ENCODE results near the gene MED13L. TPM values are rescaled to one million over a fixed set of nuclear protein-coding genes. Genes with fewer than 3 reads are reported as not detected.
"Not testable (repeated sequence)": the region's sequence is repeated elsewhere in the genome, so short reads cannot be mapped to it uniquely, and the experiment has no call there.

MED13L gene
- polyA plus RNA-seq, 1 donor from 2014 or later = 10.7 TPM

DNA sequence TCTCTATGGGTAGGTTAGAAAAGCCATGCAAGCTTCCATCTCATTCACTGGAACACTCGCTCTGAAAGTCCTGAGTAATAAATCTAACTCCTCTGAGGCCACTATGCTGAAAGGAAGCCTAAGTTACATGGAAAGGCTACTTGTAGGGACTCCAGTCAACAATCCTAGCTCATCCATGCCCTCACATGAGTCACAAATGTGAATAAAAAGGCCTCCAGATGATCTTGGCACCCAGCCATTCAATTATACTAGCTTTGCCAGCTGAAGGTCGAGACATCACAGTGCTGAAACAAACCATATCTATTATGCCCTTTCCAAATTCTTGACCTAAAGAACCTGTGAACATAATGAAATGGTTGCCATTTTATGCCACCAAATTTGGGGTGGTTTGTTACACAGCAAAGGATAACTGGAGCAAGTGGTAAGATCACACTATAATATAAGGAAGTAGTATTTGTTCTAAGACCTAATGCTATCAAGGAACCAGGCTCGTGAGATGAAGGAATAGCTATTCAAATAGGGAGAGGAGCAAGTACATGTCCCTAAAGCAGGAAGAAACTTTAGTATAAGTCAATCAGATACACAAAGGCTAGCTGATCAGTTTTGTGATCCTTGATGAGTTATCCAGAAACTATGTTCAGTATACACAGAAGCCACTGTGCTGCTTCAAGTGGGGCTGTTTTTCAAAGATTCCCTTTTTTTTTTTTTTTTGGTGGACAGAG is 142.1 kb downstream of the MED13L start:
- no peak overlapping the region for H3K27ac Mint-ChIP-seq

DNA sequence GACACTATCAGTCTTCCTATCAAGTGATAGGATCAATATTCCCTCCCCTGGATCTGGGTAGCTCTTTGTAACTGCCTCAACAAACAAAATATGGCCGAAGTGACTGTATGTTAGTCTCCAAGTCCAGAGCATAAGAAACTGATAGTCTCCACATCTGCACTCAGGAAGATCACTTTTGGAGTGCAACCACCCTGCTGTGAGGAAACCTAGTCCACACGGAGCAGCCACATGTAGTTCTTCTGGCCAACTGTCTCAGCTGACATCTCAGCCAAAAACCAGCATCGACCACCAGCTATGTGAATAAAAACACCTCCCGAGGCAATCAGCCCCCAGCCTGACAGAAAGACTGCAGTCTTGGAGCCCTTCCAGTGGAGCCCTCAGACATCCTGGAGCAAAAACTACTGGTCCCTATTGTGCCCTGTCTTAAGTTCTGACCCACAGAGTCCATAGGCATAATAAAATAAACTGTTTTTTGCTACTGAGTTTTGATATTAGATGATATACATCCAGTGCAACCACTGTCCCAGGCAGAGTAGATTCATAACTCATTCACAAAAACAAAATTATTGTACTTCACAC is 143.8 kb downstream of the MED13L start:
- Mint-ChIP-seq H3K9me3 (no peaks in the 10 kb centered on the region), H3K4me1 (peaks cover 36 to 52% (median 50%) of the 10 kb centered on the region in 3 donors), H3K27me3 (no peaks in the 10 kb centered on the region), H3K4me3 (no peak overlapping the region), H3K36me3 (no peaks in the 10 kb centered on the region), H3K27ac (no peak overlapping the region)

More for the DNA sequence above, 142.1 kb downstream of the MED13L start:
- H3K4me1 Mint-ChIP-seq = peaks cover 39 to 58% (median 58%) of the 10 kb centered on the region in 3 donors
- H3K36me3 Mint-ChIP-seq = no peaks in the 10 kb centered on the region
- no peaks in the 10 kb centered on the region for H3K27me3 Mint-ChIP-seq
- no peaks in the 10 kb centered on the region for H3K9me3 Mint-ChIP-seq
- H3K4me3 Mint-ChIP-seq = no peak overlapping the region

DNA sequence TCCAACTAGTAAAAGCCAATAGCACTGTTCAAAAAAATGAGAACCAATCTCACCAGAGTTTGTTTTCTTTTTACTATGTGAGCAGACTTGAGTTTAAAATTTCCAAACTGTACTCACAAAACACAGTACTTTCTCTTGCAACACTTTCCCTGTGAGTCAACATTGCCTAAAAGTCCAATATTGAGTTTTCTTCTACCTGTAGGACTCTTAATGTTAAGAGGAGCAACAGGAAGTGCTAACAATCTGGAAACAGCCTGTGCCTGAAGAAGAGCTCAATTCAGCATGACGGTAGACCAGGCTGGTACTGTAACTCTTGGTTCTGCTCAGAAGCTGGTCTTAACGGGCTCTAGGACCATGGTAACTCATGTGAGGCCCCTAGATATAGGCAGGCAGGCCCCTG is 144.3 kb downstream of the MED13L start:
- H3K27me3 Mint-ChIP-seq = no peaks in the 10 kb centered on the region
- H3K4me1 Mint-ChIP-seq = peaks cover 34 to 51% (median 46%) of the 10 kb centered on the region in 3 donors
- no peaks in the 10 kb centered on the region for H3K36me3 Mint-ChIP-seq
- H3K9me3 Mint-ChIP-seq = no peaks in the 10 kb centered on the region
- H3K4me3 Mint-ChIP-seq = no peak overlapping the region
- H3K27ac Mint-ChIP-seq = no peak overlapping the region

DNA sequence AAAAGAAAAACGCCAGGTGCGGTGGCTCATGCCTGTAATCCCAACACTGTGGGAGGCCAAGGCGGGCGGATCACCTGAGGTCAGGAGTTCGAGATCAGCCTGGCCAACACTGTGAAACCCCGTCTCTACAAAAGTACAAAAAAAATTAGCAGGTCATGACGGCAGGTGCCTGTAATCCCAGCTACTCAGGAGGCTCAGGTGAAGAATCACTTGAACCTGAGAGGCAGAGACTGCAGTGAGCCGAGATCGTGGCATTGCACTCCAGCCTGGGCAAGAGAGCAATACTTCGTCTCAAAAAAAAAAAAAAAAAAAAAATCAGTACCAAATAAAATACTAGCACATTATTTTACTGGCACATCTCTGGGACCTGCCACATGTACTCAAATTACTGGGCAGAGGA is 145.5 kb downstream of the MED13L start:
- not testable (repeated sequence) for H3K9me3 Mint-ChIP-seq, H3K27me3 Mint-ChIP-seq, H3K27ac Mint-ChIP-seq, H3K36me3 Mint-ChIP-seq, H3K4me3 Mint-ChIP-seq
- H3K4me1 Mint-ChIP-seq = peaks cover 29 to 50% (median 46%) of the 10 kb centered on the region in 3 donors

DNA sequence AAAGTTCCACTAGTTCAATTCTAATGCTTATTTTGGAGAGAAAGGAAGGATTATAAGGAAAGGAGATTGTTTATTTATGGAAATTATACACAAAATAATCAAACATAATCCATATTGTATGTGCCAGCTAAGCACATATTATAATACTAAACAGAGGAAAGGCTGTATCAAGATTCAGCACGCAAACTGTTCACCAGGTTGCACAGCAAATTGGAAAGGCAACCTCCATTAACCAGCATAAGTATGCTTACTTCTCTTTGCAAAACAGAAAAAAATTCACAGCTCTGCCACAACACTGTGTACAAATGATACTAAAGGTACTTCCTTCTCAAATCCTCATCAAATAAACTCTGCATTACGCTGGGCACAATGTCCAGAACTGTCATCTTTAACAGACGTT is 146.3 kb downstream of the MED13L start:
- Mint-ChIP-seq H3K27ac (no peak overlapping the region), H3K27me3 (no peaks in the 10 kb centered on the region), H3K4me1 (peaks cover 28 to 50% (median 44%) of the 10 kb centered on the region in 3 donors), H3K4me3 (no peak overlapping the region), H3K36me3 (no peaks in the 10 kb centered on the region), H3K9me3 (no peaks in the 10 kb centered on the region)

DNA sequence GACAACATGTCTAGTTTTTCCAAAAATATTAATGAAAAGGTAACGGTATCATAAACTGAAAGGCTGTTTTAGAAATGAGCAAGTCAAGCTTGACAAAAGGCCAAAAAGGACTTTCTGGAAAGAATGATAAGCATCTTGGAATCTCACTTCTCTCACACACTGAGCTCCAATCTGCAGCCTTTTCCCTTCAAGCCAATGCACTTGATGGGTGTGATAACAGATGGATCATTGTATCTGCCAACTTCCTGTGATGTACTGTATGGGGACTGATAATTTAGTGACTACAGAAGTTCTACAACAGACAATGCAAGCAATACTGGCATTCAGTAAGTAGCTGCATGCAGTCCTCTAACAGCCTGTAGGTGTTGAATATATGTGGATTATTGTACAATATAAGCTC is 147.1 kb downstream of the MED13L start:
- Mint-ChIP-seq H3K9me3 (no peaks in the 10 kb centered on the region), H3K4me1 (peaks cover 26 to 49% (median 38%) of the 10 kb centered on the region in 3 donors), H3K36me3 (no peaks in the 10 kb centered on the region), H3K27ac (no peak overlapping the region), H3K27me3 (no peaks in the 10 kb centered on the region), H3K4me3 (no peak overlapping the region)

DNA sequence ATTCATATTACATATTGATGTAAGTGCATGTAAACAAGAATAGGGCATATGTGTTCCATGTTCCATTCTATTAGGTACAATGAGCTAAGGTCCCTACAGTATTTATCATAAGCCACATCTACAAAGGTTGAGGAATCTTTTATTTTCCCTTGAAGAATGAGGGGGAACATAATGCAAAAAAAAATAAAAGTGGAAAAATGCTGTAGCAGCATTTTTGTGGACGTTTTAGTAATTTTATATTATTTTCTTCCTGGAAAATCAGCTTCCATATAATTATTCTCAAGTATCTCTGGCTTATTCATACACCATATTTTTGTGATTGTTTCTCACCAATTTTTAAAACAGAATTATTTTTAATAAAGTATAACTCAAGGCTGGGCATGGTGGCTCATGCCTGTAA is 148.7 kb downstream of the MED13L start:
- Mint-ChIP-seq H3K4me3 (no peak overlapping the region), H3K9me3 (no peaks in the 10 kb centered on the region), H3K36me3 (no peaks in the 10 kb centered on the region), H3K27ac (peak overlapping the region in 1 of 3 donors; percentile 13), H3K27me3 (no peaks in the 10 kb centered on the region), H3K4me1 (peaks cover 33 to 48% (median 38%) of the 10 kb centered on the region in 3 donors)

DNA sequence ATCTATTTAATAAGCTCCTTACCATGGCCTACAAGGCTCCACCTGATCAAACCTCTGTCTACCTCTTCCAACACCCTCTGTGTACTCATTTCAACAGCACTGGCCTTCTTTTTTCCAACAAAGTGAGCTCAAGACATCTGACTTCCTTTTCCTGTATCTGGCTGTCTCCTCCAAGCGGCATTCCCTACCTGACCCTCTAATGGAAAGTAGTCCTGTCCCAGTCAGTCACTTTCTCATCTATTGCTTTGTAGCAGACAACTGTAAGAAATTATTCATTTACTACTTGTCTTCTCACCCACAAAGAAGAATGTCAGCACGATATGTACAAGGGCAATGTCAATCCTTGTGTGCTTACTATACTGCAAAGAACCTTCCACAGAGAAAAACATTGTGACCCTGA is 149.6 kb downstream of the MED13L start:
- H3K4me1 Mint-ChIP-seq = peaks cover 31 to 47% (median 36%) of the 10 kb centered on the region in 3 donors
- no peaks in the 10 kb centered on the region for H3K9me3 Mint-ChIP-seq
- no peaks in the 10 kb centered on the region for H3K27me3 Mint-ChIP-seq
- H3K4me3 Mint-ChIP-seq = no peak overlapping the region
- H3K36me3 Mint-ChIP-seq = no peaks in the 10 kb centered on the region
- H3K27ac Mint-ChIP-seq = no peak overlapping the region

DNA sequence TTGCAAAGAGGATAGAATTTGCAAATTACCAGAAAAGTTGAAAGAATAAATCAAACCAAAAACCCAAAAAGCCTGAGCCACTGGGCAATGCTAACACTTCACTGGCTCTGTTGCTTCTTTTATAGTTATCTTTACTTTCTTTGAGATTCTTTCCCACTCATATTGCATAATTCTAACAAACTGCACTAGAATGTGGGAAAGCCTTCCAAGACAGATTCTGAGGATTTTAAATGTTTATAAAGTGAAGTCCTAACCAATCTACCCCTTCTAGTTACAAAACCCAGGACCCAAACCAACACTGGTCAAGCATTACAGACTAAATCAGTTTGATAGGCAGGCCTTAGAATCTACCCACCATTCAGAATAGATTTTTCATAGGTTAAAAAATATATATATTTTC is 150.9 kb downstream of the MED13L start:
- Mint-ChIP-seq H3K4me1 (peaks cover 37 to 56% (median 48%) of the 10 kb centered on the region in 3 donors), H3K27ac (no peak overlapping the region), H3K9me3 (no peaks in the 10 kb centered on the region), H3K4me3 (no peak overlapping the region), H3K36me3 (no peaks in the 10 kb centered on the region), H3K27me3 (no peaks in the 10 kb centered on the region)

DNA sequence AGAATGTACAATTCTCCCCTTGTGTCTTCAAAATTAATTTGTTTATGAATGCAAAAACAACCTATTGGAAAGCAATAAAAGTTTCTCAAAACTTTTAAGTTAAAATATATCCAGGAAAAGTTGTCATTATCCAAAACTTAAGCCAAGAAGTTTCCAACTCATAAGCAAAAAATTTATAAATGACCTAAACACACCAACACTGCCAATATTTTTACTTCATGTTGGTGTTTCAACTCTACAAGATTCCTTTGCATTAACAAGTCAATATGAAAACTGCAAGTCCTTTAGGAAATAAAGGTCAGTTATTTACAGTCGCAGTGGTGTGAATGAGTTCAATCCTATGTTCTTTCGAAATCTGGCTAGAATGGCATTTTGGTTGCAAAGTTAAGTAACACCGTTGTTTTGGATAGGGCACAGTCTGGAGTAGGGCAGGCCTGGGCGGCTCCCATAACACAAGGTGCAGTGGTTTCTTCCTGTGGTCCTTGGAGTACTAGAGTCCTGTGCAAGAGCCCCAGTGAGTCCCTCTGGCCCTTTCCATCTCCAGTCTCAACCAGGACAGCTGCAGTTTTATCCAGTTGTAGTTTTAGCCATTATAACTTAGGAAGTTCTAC is 151.4 kb downstream of the MED13L start:
- Mint-ChIP-seq H3K4me1 (peaks cover 37 to 57% (median 48%) of the 10 kb centered on the region in 3 donors), H3K9me3 (no peaks in the 10 kb centered on the region), H3K27me3 (no peaks in the 10 kb centered on the region), H3K4me3 (no peak overlapping the region), H3K27ac (no peak overlapping the region), H3K36me3 (no peaks in the 10 kb centered on the region)

DNA sequence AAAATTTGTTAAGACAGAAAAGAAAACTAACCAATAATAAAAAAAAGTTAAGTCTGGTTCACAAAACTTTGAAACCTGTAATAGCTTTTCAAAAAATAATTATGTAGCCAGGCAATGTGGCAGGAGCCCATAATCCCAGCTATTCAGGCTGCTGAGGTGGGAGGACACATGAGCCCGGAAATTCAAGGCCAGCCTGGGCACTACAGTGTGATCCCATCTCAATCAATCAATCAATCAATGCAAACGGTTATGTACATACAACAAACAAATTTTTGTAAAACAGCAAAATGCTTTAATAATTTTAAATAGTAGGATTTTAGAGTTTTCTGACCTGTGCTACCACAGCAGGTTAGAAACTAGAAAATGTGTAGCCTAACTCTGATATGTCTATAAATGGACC is 152.4 kb downstream of the MED13L start:
- Mint-ChIP-seq H3K4me3 (no peak overlapping the region), H3K4me1 (peaks cover 40 to 61% (median 49%) of the 10 kb centered on the region in 3 donors), H3K27ac (no peak overlapping the region), H3K9me3 (no peaks in the 10 kb centered on the region), H3K36me3 (peaks cover 1% of the 10 kb centered on the region), H3K27me3 (no peaks in the 10 kb centered on the region)

DNA sequence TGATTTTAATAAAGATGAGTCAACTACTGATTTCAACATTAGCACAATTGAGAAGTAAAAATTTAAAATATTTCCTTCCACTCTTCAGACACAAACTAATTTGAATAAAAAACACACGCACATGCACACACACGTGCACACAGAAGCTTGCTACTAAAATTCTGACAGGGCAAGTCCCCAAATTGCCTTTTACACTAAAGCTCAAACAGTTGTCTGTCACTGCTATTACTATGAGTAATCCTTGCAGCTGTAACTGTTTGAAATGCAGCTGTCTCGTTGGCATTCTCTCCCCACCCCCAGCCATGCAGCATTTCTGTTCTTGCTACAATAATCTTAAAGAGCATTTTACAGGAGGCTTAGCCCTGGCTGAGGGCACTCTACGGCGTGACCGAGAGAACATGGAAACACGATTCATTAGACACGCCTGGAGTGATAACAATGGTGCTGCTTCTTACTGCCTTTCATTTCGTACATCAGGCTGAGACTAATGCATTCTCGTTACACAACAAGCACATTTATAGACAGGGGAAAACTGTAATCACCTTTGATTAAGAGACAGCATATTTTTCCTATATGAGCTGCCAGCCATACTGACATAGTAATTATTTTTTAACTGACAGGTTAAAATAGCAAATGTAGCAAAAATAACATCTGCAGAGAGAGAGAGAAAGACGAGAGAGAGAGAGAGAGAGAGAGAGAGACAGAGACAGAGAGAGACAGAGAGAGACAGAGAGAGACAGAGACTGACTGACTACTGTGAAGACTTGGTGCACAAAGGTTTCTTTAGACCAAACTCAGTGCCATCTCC is 153.8 kb downstream of the MED13L start:
- peaks cover 2% of the 10 kb centered on the region for H3K36me3 Mint-ChIP-seq

DNA sequence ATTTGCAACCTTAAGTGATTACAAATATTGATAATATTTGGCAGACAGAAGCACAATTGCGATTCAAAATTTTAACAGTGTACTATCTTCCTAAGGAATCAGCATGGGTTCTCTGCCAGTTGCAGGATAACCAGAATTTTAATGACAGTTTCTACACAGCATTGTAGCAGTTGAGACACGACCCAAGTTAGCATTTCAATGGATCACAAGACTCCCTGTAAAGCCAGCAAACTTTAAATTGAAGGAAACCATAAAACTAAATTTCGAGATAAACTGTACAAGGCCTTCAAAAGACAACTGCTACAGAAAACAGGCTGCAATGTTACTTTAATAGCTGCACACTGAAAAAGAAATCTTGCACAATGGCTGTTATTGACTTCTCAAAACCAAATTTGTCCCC is 154.9 kb downstream of the MED13L start:
- no peaks in the 10 kb centered on the region for H3K27me3 Mint-ChIP-seq
- H3K27ac Mint-ChIP-seq = no peak overlapping the region
- H3K9me3 Mint-ChIP-seq = no peaks in the 10 kb centered on the region
- H3K36me3 Mint-ChIP-seq = peaks cover 2% of the 10 kb centered on the region
- no peak overlapping the region for H3K4me3 Mint-ChIP-seq
- H3K4me1 Mint-ChIP-seq = peaks cover 39 to 62% (median 51%) of the 10 kb centered on the region in 3 donors

More for the DNA sequence above, 153.8 kb downstream of the MED13L start:
- Mint-ChIP-seq H3K4me3 (peak overlapping the region; percentile 13 to 83 (median 52)), H3K9me3 (no peaks in the 10 kb centered on the region), H3K27me3 (no peaks in the 10 kb centered on the region), H3K4me1 (peaks cover 41 to 67% (median 53%) of the 10 kb centered on the region in 3 donors), H3K27ac (peak overlapping the region; percentile 9 to 90 (median 21))

DNA sequence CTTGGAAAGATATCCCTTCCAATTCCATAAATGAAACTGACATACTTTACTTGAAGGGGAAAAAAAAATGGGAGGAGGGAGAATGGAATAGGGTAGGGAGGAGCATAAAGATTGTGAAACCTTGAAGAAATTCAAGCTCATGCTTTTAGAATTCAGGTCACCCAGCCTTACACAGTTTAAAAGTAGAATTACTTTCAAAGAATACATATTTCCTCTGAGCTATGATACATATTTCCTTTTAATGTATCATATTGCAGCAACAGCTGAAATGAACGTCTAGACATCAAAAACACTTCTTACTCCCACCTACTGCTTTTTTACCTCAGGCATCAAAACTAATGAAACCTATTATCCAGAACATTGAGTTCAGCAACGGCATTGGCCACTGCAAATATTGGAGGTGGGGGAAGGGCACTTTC is 156.0 kb downstream of the MED13L start:
- H3K27ac Mint-ChIP-seq = peak overlapping the region in 1 of 3 donors; percentile 28
- H3K4me3 Mint-ChIP-seq = peak overlapping the region in 1 of 4 donors; percentile 18
- no peaks in the 10 kb centered on the region for H3K9me3 Mint-ChIP-seq
- peaks cover 2% of the 10 kb centered on the region for H3K36me3 Mint-ChIP-seq
- H3K4me1 Mint-ChIP-seq = peaks cover 40 to 62% (median 50%) of the 10 kb centered on the region in 3 donors
- no peaks in the 10 kb centered on the region for H3K27me3 Mint-ChIP-seq

Measured in IgD-negative memory B cell (primary cell).